Cardiac septum (tissue), 1 donor: ENCODE data around the gene MRPS31. TPM values are rescaled to one million over a fixed set of nuclear protein-coding genes. Genes with fewer than 3 reads are reported as not detected.
"Not testable (repeated sequence)": the region's sequence is repeated elsewhere in the genome, so short reads cannot be mapped to it uniquely, and the experiment has no call there.

ENCODE experiments used
- DNase-seq: peaks from one replicate; pipeline ENCODE4 v3.0.0-alpha.2; 2020; ENCODE audit warnings: low spot score
- intact Hi-C: fragments of 100-400 bp; cut with DNase I; formaldehyde crosslinking; loops from one replicate; pipeline ENCODE4 v1.14.0; 2022
- total RNA-seq: library from RNA; stranded (reverse); fragmentation: NEBNext Ultra II Directional; extraction: Animal tissue kit (Norgen Biotek cat#: 25700); gene quantifications from one replicate; pipeline ENCODE4 v1.2.1, GENCODE V29; 2021
- donor health status: DM: no; HTN: no; CAD: no.

MRPS31 gene
- total RNA-seq, 1 donor from 2014 or later: 22.5 TPM

DNA sequence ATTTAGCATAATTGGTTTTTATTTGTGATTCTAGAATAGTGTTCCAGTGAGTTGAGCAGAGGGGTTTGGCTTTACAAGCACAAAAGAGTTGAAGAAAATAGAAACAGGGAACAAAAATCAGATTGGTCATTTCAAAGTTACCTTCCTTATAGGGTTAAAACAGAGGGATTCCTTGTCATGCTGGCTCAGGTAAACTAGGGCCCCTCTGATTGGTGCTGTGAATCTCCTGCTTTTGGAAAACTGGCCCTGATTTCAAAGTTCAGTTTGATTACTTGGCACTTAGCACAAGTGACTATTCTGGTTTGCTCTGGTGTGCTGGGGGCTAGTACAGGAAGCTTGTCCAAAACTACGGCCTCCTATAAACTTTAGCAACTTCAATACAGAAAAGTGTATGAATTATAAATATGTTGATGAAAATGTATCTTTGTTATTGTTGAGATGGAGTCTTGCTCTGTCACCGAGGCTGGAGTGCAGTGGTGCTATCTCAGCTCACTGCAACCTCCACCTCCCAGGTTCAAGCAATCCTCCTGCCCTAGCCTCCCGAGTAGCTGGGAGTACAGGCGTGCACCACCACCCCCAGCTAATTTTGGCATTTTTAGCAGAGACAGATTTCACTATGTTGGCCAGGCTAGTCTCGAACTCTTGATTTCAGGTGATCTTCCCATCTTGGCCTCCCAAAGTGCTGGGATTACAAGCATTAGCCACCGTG, 1.9 kb upstream of the MRPS31 start:
- no peak for DNase-seq
- intact Hi-C loops: no loop called here

DNA sequence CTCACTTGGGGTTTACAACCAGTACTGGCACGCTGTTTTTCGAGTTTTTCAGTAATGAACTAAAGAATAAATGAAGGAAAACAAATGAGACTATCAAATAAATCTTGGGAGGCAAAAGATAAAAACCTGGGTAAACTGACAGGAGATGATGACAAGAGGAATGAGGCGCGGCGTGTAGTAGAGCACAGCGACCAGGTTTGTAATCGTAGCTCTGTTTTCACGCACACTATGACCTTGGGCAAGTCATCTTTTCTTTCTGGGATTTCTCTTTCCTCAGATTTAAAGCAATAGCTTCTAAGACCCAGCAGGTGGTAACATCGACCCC, 419 bp downstream of the MRPS31 start:
- intact Hi-C loops: no loop called here
- no peak for DNase-seq

DNA sequence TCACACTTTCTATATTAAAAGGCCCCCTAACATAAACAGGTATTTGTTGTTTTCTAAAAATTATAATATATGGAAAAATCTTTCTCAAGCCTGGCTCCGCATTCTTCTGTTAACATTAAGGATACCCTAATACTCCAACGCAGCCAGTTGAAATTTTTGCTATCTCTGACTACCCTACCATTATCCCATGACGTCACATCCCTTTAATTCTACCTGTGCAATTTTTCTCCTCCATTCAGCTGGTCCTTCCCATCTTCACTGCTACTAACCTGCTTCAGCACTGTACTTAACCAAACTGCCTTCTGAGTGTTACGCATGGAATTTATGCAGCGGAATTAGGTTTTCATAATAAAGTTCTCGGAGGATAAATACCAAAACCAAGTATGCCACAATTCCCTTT, 1.0 kb downstream of the MRPS31 start:
- no peak for DNase-seq
- intact Hi-C loops: no loop called here

DNA sequence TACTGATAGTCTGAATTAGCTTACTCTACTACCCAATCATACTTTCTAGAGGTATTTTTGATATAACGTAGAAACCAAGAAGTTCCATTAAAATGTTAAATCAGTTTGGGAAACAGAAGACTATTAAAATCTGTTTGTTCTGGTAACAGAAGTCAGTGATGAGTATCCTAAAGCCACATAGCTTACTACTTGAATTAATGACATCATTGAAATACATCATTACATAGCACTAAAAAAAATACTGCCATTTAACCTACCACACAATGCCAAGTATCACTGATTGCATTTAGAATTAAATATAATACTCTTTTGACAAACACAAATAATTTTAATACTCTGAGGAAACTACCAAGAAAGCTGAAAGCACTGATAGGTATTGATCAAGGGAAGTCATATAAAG, 5.4 kb downstream of the MRPS31 start:
- no peak for DNase-seq
- intact Hi-C loops: no loop called here

DNA sequence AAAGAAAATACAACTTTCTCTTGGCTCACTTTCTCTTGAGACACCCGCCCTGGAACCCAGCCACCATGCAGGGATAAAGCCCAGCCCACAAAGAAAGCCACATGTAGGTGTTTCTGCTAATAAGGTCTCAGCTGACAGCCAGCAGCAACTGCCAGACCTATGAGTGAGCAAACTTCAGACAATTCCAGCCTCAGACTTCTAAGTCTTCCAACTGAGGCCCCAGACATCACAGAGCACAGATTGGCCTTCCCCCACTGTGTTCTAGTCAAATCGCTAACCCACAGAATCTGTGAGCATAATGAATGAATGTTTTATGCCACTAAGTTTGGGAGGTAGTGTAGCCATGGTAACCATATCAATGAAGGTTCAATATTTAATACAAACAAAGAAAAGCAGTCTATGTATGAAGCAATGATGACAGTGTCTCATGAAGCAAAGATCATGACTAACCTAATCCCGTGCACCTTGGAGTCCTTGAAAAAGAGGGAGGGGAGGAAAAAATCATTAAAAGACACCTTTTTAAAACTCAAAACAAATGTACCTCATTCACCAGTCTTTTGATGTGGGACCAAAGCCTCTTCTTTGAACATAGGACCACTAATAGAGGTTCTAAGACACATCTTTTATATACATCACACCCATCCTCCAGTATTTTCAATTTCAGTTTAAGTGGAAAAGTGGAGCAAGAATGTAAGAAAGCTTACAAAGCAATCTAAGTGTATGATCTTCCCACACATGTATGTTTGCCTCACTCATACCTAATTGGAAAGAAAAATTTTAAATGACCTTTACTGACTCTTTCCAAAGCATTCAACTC, 6.2 kb downstream of the MRPS31 start:
- intact Hi-C loops: no loop called here

DNA sequence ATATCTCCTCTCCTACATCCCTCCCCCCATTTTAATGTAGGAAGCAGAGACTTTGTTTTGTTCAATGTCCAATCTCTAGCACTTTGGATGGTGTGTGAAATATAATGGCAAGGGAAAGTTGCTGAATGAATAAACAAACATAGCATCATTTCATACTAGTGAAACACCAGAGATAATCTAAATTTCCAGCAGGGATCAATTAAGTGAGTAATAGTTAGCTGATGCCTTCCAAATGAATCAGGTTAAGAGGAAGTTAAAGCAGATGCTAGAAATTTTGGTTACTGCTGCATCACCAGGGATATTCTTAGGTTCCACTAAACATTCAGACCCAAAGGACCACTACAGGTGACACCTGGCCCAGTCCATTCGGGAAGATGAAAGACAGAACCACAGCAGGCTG, 8.1 kb downstream of the MRPS31 start:
- DNase-seq: no peak
- intact Hi-C loops: no loop called here

More for the DNA sequence above, 6.2 kb downstream of the MRPS31 start:
- no peak for DNase-seq

DNA sequence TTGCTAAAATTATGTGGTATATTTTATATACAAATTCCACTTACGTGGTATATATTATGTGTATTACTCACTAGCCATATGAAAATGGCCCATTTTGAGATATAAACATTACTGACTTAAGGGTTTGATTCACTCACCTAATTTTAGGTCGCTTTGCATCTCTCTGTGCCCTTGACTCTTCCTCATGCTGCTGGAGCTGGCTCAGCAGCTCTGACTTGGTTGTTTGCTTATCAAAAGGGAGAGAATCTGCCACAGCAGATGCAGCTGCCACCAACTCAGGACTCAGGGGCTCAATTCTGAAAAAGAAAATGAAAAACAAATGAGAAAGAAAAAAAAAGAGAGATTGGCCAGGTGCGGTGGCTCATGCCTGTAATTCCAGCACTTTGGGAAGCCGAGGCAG, 12.2 kb downstream of the MRPS31 start:
- no peak for DNase-seq
- intact Hi-C loops: no loop called here

DNA sequence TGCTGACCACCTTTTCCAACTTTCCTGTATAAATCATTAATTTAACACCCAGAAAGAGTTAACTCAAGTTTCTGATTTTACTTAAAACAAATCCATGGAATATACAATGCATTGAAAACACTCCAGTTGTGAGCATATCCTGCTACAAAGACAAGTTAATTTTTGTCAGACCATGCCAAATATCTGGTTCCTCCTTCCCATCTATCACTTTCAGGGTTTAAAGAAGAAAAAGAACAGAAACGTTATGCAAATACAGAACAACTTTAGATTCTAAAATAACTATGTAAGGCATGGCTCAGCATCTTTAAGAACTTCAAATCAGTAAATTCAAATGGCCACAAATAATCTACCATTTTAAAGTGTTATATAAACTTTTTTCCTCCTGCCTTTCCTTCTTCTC, 14.9 kb downstream of the MRPS31 start:
- intact Hi-C loops: no loop called here
- DNase-seq: no peak

DNA sequence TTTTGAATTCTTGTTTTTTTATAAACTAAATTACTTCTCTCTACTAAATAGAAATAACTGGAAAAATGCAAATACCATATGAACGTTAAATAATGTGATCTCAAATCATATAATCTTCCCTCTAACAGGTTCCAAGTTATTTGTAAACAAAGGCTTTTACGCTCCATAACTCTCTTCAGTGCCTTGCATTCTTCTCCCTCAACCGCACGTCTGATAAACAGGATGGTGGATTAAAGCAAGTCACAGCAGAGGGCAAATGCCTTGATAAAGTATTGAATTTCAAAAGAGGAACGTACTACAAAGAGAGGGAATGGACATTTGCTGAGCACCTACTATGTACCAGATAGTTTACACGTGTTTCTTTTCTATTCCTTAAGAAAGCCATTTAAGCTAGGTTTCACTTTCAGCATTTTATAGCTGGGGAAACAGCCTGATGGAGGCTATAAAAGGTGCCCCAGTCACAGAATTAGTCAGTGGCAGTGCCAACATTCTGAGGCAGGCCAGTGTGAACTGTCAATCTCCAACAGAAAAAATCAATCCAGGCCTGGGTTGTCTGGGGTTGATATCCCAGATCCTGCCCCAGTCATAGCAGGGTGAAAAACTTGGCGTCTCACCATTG, 15.8 kb downstream of the MRPS31 start:
- intact Hi-C loops: no loop called here
- DNase-seq: no peak

DNA sequence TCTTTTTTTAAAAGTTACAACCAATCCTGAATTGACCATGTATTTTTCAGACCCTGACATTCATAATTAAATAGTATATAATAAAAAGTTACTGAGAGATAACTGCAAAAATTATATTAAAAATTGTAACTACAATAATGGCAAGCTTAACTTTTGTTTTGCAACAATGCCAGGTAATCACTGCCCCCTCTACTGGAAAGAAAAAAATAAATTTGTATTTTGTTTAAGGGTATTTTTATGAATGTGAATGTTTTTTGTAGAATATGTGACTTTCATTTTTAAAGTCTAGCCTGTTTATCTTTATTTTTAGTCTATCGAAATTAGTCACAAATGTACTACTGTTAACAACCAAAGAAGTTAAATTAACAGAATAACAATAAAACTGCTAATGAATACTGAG, 21.7 kb downstream of the MRPS31 start:
- intact Hi-C loops: no loop called here
- DNase-seq: no peak

DNA sequence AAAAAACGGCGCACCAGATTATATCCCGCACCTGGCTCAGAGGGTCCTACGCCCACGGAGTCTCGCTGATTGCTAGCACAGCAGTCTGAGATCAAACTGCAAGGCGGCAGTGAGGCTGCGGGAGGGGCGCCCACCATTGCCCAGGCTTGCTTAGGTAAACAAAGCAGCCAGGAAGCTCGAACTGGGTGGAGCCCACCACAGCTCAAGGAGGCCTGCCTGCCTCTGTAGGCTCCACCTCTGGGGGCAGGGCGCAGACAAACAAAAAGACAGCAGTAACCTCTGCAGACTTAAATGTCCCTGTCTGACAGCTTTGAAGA, 35.8 kb downstream of the MRPS31 start:
- intact Hi-C loops, DNase-seq: not testable (repeated sequence)

DNA sequence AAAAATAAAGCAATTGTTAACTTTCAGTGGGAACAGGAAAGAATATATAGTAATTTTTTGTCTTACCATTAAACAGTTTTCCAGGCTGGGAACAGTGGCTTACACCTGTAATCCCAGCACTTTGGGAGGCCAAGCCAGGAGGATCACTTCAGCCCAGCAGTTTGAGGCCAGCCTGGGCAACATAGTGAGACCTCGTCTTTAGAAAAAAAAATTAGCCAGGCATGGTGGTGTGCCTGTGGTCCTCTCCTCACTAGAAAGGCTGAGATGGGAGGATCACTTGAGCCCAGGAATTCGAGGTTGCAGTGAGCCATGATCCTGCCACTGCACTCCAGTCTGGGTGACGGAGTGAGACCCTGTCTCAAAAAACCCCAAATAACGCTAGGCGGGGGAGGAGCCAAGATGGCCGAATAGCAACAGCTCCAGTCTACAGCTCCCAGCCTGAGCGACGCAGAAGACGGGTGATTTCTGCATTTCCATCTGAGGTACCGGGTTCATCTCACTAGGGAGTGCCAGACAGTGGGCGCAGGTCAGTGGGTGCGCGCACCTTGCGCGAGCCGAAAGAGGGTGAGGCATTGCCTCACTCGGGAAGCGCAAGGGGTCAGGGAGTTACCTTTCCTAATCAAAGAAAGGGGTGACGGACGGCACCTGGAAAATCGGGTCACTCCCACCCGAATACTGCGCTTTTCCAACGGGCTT, 36.3 kb downstream of the MRPS31 start:
- DNase-seq, intact Hi-C loops: not testable (repeated sequence)

DNA sequence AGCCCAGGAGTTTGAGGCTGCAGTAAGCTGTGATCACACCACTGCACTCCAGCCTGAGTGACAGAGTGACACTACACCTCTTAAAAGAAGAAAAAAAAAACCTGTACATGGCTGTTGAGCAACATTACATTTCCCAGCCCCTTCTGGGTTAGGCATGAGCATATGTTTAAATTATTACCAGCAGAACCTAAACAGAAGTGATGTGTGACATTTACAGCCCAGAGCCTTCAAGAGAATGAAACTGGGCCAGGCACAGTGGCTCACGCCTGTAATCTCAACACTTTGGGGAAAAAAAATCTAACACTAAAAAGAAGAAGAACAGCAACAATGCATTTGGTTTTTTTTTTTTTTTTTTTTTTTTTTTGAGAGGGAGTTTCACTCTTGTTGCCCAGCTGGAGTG, 38.3 kb downstream of the MRPS31 start:
- intact Hi-C loops: no loop called here
- no peak for DNase-seq

DNA sequence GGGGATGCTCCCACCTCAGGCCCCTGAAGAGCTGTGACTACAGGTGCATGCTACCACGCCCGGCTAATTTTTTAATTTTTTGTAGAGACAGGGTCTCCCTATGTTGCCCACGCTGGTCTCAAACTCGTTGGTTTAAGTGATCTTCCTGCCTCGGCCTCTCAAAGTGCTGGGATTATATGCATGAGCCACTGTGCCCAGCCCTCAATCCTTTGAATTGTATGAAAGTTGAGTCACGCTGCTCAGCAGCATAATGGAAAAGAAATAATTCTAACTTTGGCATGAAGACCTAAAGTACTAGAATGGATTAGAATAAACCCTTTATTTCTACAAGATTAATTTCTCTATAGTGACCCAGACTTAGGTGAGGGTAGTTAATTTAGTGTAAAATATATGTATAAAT, 42.4 kb downstream of the MRPS31 start:
- intact Hi-C loops: no loop called here
- no peak for DNase-seq

DNA sequence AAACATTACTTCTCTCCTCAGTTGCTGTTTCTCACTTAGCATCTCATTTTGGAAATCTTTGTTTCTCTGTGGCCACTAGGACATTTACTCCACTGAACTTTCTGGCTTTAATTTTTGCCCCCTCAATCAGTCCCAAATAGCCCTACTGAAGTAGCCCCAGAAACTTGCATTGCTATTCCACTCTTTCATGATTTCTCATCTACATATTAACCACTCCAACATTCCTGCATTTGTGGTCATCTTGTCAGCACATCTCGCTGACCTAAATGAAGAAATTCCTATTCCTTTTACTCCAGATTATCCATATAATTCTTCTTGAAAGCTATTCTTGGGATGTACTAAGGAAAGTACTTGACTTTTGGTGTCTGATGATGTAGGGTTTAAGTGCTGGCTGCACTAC, 56.6 kb downstream of the MRPS31 start:
- intact Hi-C loops, DNase-seq: not testable (repeated sequence)

DNA sequence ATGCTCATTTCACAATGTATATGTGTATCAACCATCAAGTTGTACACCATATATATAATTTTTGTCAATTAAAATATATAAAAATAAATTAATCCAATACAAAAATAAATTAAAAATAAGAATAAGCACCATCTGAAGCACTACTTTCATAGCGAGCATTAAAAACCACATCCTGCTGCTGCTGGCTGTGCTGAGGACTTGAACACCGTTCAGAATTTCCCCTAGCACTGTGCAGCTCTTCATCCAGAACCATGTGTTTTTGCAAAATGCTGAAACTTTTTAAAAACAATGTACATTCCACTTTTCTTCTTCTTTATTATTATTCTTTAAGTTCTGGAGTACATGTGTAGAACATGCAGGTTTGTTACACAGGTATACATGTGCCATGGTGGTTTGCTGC, 64.6 kb downstream of the MRPS31 start:
- intact Hi-C loops: no loop called here

DNA sequence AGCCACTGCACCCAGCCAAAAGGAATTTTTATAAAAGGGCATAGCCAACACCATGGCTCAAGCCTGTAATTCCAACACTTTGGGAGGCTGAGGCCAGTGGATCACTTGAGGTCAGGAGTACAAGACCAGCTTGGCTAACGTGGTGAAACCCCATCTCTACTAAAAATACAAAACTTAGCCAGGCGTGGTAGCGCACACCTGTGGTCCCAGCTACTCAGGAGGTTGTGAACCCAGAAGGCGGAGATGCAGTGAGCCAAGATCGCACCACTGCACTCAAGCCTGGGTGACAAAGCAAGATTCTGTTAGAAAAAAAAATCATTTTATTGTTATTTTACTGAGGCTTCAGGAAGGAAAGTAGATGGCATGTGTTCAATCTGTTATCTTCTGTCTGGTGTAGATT, 73.3 kb downstream of the MRPS31 start:
- intact Hi-C loops: no loop called here
- no peak for DNase-seq

More for the DNA sequence above, 64.6 kb downstream of the MRPS31 start:
- no peak for DNase-seq

DNA sequence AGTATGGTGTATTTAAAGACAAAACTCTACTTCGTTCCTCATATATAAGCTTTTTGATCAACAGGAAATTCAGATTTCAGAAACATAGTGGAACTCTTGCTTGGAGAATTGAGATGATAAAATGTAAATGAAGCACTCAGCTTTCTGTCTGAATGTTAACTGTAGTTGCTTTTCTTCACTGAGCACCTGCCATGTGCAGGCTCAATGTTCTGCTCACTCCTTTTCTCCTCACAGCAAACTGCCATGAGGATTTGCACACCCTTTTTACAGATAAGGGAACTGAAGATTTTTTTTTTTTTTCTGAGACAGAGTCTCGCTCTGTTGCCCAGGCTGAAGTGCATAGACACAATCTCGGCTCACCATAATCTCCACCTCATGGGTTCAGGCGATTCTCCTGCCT, 76.6 kb downstream of the MRPS31 start:
- intact Hi-C loops: no loop called here

DNA sequence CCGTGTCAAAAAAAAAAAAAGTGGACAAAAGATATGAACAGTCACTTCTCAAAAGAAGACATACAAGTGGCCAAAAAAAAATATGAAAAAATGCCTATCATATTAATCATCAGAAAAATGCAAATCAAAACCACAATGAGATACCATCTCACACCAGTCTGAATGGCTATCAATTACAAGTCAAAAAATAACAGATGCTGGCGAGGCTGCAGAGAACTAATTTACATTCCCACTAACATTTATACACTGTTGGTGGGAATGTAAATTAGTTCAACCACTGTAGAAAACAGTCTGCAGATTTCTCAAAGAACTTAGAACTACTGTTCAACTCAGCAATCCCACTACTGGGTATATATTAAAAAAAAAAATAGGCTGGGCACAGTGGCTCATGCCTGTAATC, 78.0 kb downstream of the MRPS31 start:
- no peak for DNase-seq
- intact Hi-C loops: no loop called here

More for the DNA sequence above, 76.6 kb downstream of the MRPS31 start:
- no peak for DNase-seq

DNA sequence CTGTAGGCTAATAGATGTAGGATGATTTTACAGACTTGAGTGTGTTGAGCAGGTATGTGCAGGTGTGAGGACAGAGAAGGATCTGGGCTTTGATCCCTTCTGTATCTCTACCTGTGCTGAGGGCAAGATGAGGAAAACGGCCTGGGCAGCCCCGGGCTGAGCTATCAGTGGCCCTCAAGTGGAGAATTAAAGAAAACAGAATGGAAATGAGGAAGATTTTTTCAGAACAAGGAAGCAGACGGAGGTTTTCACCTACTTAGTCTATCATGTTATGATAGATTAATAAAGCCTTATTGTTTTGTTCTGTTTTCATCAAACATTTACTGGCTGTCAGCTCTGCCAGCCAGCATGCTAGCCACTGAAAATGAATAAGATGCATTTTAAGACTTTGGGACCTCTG, 82.2 kb downstream of the MRPS31 start:
- intact Hi-C loops: loop anchor here (10.0 kb wide), 1 partner anchor 914 kb away; no protein-coding TSS in a partner anchor
- DNase-seq: no peak
